SHP77 treated with DMSO at 0.1 percent for 48 hours (cell line): ENCODE results near the gene C3AR1.
"Not testable (repeated sequence)": the region's sequence is repeated elsewhere in the genome, so short reads cannot be mapped to it uniquely, and the experiment has no call there.

ENCODE experiments used
- DNase-seq: peaks from one replicate; lab custom pipeline; 2025; lab: John Stamatoyannopoulos, UW

C3AR1 gene

DNA sequence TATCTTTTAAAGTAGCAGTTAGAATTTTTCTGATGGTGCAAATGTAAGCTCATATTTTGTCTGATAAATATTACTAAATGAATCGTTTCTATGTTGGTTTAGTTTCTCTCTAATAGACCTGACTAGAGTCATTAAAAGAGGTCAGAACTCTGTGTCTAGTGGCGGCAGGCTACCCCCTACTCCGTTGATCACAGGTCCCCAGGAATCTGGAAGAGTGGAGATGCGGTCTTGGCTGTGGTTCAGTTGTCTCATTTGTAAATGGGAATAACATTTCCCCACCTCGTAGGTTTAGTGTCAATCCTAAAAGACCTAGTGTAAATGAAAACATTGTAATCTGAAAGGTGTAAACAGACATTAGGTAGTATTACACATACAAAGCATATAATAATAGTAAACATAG is 38.3 kb downstream of the C3AR1 start:
- no peak for DNase-seq

DNA sequence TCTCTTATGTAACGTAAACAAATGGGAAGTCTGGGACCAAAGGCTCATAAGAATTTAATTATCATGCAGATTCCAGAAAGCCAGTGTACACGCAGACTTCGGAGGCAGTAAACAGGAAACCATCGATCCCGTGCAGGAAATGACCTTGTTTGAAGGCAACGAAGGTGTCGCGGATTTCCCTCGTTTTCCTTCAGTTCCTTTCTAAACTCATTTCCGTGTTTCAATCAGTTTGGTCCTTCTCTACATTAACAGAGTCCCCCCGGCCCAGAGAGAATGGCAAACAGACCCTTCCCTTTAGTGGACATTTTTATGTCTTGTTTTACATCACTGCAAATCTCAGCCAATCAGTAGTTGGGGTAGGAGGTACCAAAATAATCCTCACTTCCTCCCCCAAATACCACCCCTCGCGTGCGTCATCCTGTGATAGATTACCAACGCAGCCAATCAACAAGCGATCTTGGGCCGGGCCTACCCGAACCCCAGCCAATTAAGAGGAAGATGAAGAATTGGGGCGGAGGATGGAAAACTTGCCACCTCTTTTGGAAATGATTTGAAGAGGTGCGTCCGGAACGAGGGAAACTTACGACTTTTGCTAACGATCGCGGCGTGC is 39.8 kb downstream of the C3AR1 start:
- peak; percentile 60 for DNase-seq

DNA sequence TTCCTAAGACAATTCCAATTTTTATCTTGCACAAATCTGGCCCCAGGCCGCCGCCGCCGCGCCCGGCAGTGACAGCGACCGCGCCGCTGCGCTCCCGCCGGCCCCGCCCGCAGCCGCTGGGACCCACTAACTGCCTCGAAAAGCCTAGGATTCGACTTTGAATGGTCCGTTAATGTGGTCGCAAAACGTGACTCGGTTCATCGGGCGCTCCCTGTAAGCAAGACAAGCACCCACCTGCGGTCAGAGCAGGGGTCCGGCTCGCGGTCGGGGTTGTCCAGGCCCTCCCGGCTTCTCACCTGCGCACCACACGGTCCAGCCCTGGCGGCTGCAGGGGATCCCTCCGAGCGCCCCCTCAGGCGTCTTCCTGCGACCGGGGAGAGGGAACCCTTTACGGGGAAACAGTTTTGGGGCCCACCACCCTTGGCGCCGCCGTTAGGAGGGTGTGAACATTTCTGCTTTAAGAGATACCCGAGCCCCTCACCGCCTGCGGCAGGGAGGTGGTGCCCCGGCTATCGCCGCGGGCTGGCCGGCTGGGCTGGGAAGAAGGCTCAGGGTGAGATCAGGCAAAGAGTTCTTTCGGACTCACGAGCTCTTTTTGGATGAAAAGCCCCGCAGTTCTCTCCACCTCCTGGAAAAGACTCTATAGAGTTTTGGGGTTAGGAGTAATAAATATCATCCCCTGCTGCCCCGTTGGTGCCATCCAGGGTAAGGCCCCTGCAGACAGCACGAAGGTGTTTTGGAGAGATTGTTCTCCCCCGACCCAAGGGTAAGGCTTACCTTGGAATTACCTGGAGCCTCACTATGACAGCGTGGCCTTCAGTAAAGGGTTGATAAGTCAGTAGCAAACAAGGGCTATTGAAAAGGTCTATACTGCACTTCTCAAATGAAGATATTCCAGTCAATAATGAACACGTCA is 47.2 kb downstream of the C3AR1 start:
- no peak for DNase-seq

DNA sequence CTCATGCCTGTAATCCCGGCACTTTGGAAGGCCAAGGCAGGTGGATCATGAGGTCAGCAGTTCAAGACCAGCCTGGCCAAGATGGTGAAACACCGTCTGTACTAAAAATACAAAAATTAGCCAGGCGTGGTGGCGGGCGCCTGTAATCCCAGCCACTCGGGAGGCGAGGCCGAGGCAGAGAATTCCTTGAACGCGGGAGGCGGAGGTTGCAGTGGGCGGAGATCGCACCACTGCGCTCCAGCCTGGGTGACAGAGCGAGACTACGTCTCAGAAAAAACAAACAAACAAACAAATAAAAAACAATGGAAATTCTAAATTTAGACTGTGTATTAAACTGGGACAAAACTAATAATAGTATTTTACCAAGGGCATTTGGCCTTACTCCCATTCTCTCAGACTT is 47.9 kb downstream of the C3AR1 start:
- not testable (repeated sequence) for DNase-seq

DNA sequence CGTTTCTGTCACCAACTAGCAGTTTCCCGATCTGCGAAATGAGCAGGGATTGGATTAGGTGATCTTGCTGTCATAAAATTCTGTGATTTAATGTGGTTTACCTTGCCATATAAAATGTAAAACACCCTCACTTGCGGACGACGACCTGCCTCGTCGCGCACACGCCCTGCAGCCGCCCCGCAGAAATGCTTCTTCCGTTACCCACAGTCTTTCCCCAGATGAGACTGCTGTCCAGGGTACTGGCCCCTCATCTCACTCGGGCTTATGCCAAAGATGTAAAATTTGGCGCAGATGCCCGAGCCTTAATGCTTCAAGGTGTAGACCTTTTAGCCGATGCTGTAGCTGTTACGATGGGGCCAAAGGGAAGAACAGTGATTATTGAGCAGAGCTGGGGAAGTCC is 51.3 kb downstream of the C3AR1 start:
- no peak for DNase-seq

DNA sequence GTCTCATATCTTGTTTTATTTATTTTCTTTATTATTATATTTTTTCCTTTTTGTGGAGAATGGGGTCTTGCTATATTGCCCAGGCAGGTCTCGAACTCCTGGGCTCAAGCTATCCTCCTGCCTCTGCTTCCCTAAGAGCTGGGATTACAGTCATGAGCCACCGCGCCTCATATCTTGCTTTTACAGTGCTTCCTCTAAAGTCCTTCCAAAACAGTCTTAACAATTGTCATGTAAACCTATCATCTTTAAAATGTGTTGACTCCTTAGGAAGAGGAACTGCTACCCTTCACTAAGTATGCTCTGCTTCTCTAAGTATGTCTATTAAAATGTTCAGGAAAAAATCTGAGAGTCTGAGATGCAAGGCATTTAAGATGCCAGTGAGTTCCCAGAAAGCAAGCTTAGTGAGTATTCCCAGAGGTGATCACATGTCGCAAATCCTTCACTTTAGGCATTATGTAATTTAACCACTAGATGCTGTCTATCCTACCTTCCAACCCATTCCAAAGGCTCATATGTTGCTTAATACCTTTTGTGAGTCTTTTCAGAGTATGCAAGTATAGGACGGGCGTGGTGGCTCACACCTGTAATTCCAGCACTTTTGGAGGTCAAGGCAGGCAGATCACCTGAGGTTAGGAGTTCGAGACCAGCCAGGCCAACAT is 53.4 kb downstream of the C3AR1 start:
- DNase-seq: no peak

DNA sequence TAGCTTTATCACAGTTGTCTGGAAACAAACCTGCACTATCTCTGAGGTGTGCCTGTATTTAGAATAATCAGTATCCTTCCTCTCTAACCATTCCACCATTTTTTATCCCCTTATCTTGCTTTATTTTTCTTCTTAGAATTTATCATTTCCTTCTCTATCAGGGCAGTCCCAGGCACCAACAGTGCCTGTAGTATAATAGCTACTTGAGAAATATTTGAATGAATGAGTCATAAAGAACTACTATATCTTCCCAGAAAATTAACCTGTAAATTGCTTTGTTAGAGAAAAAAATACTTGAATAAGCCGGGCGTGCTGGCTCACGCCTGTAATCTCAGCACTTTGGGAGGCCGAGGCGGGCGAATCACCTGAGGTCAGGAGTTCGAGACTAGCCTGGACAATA is 54.8 kb downstream of the C3AR1 start:
- no peak for DNase-seq
